Measurements from ENCODE around the gene NPR2. TPM values are rescaled to one million over a fixed set of nuclear protein-coding genes. Genes with fewer than 3 reads are reported as not detected.

Gene NPR2
- total RNA-seq, result 10 to 100 TPM in 2 of 3 donors, 1 to 10 TPM in 1; 8.8 to 31.8 (median 12.0) TPM
- long read RNA-seq, donor 1, transcript NPR2-201 (22 exons, 3,686 nt), result major isoform, 6 of 13 reads
- long read RNA-seq, donor 1, partial matches to known transcripts, result 1 of 13 reads
- long read RNA-seq, donor 1, other reads (novel, unspliced or antisense), result 6 of 13 reads
- long read RNA-seq, donor 2, result 0 reads

DNA sequence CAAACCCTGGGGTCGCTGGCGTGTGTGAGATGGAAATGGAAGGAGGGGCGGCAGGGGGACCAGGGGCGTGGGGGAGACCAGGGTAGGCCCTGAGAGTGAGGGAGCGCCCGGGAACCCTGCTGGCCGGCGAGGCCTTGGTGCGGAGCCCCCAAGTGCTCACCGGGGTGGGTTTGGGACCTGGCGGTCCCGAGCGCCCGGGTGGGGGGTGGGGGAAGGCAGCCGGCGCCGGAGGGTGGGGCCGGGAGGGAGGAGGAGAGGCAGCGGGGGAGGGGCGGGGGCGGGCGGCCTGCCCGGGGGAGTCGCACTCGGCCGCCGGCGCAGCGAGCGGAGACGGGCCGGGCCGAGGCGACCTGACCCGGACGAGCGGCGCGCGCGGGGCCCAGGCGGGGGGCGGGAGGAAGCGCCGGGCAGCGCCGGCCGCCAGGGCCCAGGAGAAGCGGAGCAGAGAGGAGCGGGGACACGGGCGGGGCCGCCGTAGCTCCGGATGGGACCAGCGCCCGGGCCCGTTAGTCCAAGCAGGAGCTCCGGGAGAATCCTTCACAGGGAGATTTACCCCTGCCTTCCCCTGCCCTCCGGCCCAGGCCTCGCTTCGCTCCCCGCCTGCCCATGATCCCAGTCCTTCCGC is at the start of gene NPR2:
TSS of gene NPR2 (plus strand) at position 295 of the 625 bp plus-strand sequence. CDS start 818 bp downstream, outside the sequence.
- no peaks in the 10 kb centered on the region for H3K4me1 ChIP-seq (ENCODE audit: low read depth)
- TF ChIP-seq CTCF (IDR thresholded peaks at IDR 0.05), result no peak
- no peaks in the 10 kb centered on the region for H3K36me3 ChIP-seq (ENCODE audit: low read depth)
- no peaks in the 10 kb centered on the region for H3K9me3 ChIP-seq
- DNase-seq (no peak), ATAC-seq (peak; percentile 26)
- intact Hi-C loops (cut with DNase I, micrococcal nuclease), result loop anchor here in 1 of 2 donors (5.0 kb wide), 1 partner anchor 91 kb away; no protein-coding TSS in a partner anchor
- no peak within 1 kb of the TSS for H3K4me3 ChIP-seq

GRCh38 chr9:35741740-35742139 is 49.7 kb upstream of the NPR2 start:
- no peak for DNase-seq
- TF ChIP-seq CTCF (IDR thresholded peaks at IDR 0.05), result no peak
- Histone ChIP-seq H3K36me3 (ENCODE audit: low read depth) (peaks cover 25% of the 10 kb centered on the region), H3K4me1 (ENCODE audit: low read depth) (peaks cover 14% of the 10 kb centered on the region), H3K4me3 (no peak overlapping the region), H3K9me3 (no peaks in the 10 kb centered on the region)
- intact Hi-C loops (cut with DNase I, micrococcal nuclease), result no loop called here
- ATAC-seq, result no peak

- peaks cover 19% of the 10 kb centered on the region for H3K36me3 ChIP-seq (ENCODE audit: low read depth)
- no peak for TF ChIP-seq CTCF (IDR thresholded peaks at IDR 0.05)
- H3K9me3 ChIP-seq, result no peaks in the 10 kb centered on the region
- intact Hi-C loops (cut with DNase I, micrococcal nuclease), result no loop called here
- DNase-seq (no peak), ATAC-seq (no peak)
- H3K4me3 ChIP-seq, result no peak overlapping the region
- peaks cover 21% of the 10 kb centered on the region for H3K4me1 ChIP-seq (ENCODE audit: low read depth)
Observed at GRCh38 chr9:35743452-35743851, 47.9 kb upstream of the NPR2 start.

- intact Hi-C loops (cut with DNase I, micrococcal nuclease), result no loop called here
- ATAC-seq (no peak), DNase-seq (no peak)
- H3K9me3 ChIP-seq, result no peaks in the 10 kb centered on the region
- no peak for TF ChIP-seq CTCF (IDR thresholded peaks at IDR 0.05)
- no peak overlapping the region for H3K4me3 ChIP-seq
- peaks cover 21% of the 10 kb centered on the region for H3K4me1 ChIP-seq (ENCODE audit: low read depth)
- peaks cover 17% of the 10 kb centered on the region for H3K36me3 ChIP-seq (ENCODE audit: low read depth)
Observed at GRCh38 chr9:35743880-35744518, 47.4 kb upstream of the NPR2 start.

DNA sequence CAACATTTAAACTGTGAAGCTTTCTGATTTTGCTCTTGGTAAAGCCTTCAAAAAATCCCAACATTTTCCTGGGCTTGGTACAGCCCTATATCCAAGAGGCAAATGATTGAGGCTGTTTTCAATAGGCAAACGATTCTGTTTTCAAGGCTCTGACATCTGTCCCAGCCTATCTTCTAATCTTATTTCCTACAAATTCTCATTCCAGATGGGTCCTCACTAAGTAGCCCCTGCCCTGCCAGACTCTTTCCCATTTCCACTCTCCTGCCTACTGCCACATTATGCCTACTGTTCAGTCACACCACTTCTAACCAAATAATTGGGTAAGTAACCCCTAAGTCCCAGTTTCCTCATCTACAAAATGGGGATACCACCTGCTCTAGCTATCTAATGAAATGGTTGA is 45.8 kb upstream of the NPR2 start:
- no peak for TF ChIP-seq CTCF (IDR thresholded peaks at IDR 0.05)
- H3K4me1 ChIP-seq (ENCODE audit: low read depth), result peaks cover 31% of the 10 kb centered on the region
- ATAC-seq, result no peak

More for the DNA sequence above, 45.8 kb upstream of the NPR2 start:
- intact Hi-C loops (cut with DNase I, micrococcal nuclease), result no loop called here
- H3K4me3 ChIP-seq, result no peak overlapping the region
- H3K36me3 ChIP-seq (ENCODE audit: low read depth), result peaks cover 5% of the 10 kb centered on the region
- no peak for DNase-seq
- no peaks in the 10 kb centered on the region for H3K9me3 ChIP-seq
